Activated naive CD4-positive, alpha-beta T cell treated with anti-CD3 and anti-CD28 coated beads, Interleukin-2, amount 10 ng/mL, durations not matched to agents 7 days and 5 days (primary cell): Measurements from ENCODE around the gene NUP153.

ENCODE experiments used
- CTCF ChIA-PET: fragments of 350-600 bp; sonication (Branson Sonifier 250); formaldehyde crosslinking; loops from one replicate; lab custom pipeline; 2021; ENCODE audit warnings: antibody characterized with exemption; lab: Charles Lee
- DNase-seq: peaks from one replicate; pipeline ENCODE4 v3.0.0-alpha.2; 2020
- H3K27ac Mint-ChIP-seq: one replicate; pipeline ENCODE4 v1.8.0; 2021; ENCODE audit warnings: mild to moderate bottlenecking, moderate library complexity, mixed read lengths
- H3K27me3 Mint-ChIP-seq: one replicate; pipeline ENCODE4 v1.8.0; 2021; ENCODE audit warnings: mild to moderate bottlenecking, mixed read lengths
- H3K36me3 Mint-ChIP-seq: one replicate; pipeline ENCODE4 v1.8.0; 2021; ENCODE audit warnings: mixed read lengths
- H3K4me1 Mint-ChIP-seq: one replicate; pipeline ENCODE4 v1.8.0; 2021; ENCODE audit warnings: mixed read lengths
- H3K4me3 Mint-ChIP-seq: one replicate; pipeline ENCODE4 v1.8.0; 2021; ENCODE audit warnings: mild to moderate bottlenecking, moderate library complexity, mixed read lengths
- H3K9me3 Mint-ChIP-seq: one replicate; pipeline ENCODE4 v1.8.0; 2021; ENCODE audit warnings: mixed read lengths

Gene NUP153

DNA sequence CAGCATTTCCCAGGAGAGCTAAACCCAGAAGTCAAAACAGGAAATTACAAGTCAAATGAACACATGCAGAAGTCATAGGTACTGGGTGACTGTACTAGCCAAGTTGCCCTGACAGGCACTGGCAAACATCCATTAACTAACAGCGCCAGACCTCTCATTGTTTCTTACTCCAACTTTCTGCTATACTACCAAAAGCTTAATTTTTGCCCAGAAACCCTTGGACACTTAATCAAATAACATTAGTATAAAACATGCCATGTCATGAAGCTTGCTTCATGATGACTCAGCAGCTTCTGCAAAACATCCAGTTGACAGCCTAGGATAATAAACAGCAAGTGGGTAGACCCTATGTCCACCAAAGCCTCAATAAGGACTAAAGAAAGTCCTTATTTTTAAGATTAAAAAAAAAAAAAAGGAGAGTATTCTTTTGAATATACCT is 3.5 kb downstream of the NUP153 start:
- peak; percentile 25 for DNase-seq
- Mint-ChIP-seq H3K27ac (peak overlapping the region; percentile 94), H3K36me3 (peaks cover 11% of the 10 kb centered on the region), H3K4me1 (peaks cover 51% of the 10 kb centered on the region), H3K27me3 (no peaks in the 10 kb centered on the region), H3K4me3 (peak overlapping the region; percentile 75), H3K9me3 (no peaks in the 10 kb centered on the region)
- CTCF ChIA-PET = interaction anchor here (1.2 to 2.6 kb wide), 6 partner anchors 9 to 119 kb away, joined by 3 to 17 read pairs (median 6); no protein-coding TSS in a partner anchor

DNA sequence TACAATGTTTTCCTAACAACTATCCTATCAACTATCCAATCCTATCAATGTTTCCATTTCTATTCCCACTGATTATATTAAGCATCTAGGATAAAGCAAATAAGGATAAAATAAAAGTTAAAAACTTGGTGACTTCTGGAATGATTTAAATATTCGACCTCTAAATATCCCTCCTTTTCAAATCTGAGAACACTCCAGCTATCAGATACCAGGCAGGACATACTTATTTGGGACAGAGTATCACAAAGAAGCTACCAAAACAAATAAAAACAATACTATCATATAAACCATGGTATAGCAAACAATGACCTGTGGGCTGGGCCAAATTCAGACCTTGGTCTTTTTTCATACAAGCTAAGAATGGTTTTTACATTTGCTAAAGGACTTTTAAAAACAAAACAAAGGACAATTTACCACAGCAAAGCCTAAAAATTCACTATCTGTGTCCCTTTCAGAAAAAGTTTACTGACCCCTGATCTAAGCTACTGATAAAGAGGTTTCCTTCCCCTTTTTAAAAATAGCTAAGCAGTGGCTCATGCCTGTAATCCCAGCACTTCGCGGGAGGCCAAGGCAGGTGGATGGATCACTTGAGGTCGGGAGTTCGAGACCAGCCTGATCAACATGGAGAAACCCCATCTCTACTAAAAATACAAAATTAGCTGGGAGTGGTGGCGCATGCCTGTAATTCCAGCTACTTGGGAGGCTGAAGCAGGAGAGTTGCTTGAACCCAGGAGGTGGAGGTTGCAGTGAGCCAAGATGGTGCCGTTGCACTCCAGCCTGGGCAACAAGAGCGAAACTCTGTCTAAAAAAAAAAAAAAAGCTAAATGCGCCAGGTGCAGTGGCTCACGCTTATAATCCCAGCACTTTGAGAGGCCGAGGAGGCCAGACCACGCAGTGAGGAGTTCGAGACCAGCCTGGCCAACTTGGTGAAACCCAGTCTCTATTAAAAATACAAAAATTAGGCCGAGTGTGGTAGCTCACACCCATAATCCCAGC is 6.0 kb downstream of the NUP153 start:
- no peaks in the 10 kb centered on the region for H3K27me3 Mint-ChIP-seq
- no peak for DNase-seq
- H3K27ac Mint-ChIP-seq = peak overlapping the region; percentile 37
- H3K4me3 Mint-ChIP-seq = no peak overlapping the region
- H3K9me3 Mint-ChIP-seq = no peaks in the 10 kb centered on the region
- peaks cover 15% of the 10 kb centered on the region for H3K36me3 Mint-ChIP-seq
- peaks cover 52% of the 10 kb centered on the region for H3K4me1 Mint-ChIP-seq
- CTCF ChIA-PET = interaction anchor here (0.6 to 3.0 kb wide), 5 partner anchors 9 to 195 kb away, joined by 3 to 20 read pairs (median 11); no protein-coding TSS in a partner anchor

DNA sequence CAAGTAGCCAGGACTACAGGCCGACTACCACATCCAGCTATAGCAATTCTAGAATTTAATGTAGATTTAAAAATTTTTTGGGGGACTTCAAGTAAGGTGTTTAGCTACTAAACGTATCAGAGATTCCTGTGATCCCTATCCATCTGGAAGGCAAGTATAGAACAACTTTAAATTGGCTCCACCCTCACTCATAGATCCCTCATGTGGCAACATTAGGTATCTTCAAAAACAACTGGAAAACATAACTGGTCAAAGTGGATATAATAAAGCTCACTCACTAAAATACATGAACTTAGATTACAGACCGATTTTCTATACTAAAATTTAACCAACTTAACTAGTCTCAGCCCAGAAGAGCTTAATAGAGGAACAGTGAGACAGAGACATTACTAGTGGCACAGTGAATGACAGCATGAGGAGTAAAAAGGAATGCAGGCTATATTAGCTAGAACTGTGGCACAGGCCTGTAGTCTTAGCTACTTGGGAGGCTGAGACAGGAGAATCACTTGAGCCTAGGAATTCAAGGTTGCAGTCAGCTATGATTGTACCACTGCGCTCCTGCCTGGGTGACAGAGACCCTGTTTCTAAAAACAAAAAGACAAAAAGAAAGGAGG is 14.7 kb downstream of the NUP153 start:
- Mint-ChIP-seq H3K4me1 (peaks cover 37% of the 10 kb centered on the region), H3K9me3 (no peaks in the 10 kb centered on the region), H3K27ac (peak overlapping the region; percentile 26), H3K4me3 (no peak overlapping the region), H3K36me3 (peaks cover 23% of the 10 kb centered on the region), H3K27me3 (no peaks in the 10 kb centered on the region)
- DNase-seq = no peak
- CTCF ChIA-PET = interaction anchor here (0.6 to 2.4 kb wide), 2 partner anchors 10 to 13 kb away, joined by 3 to 11 read pairs; no protein-coding TSS in a partner anchor

DNA sequence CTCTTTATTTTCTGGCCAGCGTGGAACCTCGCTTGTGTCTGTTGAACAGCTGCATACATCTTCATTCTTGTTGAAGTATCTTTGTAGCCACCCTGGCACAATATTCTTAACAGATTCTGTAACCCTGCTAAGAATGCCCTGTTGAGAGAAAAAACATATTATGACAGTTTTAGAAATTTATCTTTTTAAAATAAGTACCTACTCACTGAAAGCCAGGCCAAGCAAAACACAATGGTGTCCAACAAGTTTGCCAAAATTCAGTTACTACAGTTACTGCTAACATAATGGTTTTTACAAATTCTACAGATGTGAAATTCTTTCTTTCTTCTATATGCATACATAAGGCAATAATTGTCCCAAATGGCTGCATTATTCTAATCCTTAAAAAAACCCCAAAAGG is 18.2 kb downstream of the NUP153 start:
- CTCF ChIA-PET = interaction anchor here (0.7 to 1.3 kb wide), 2 partner anchors 12 to 15 kb away, joined by 3 read pairs; no protein-coding TSS in a partner anchor
- no peak overlapping the region for H3K4me3 Mint-ChIP-seq
- no peak for DNase-seq
- H3K4me1 Mint-ChIP-seq = peaks cover 29% of the 10 kb centered on the region
- peak overlapping the region; percentile 4 for H3K27ac Mint-ChIP-seq
- H3K36me3 Mint-ChIP-seq = peaks cover 36% of the 10 kb centered on the region
- no peaks in the 10 kb centered on the region for H3K9me3 Mint-ChIP-seq
- H3K27me3 Mint-ChIP-seq = no peaks in the 10 kb centered on the region

DNA sequence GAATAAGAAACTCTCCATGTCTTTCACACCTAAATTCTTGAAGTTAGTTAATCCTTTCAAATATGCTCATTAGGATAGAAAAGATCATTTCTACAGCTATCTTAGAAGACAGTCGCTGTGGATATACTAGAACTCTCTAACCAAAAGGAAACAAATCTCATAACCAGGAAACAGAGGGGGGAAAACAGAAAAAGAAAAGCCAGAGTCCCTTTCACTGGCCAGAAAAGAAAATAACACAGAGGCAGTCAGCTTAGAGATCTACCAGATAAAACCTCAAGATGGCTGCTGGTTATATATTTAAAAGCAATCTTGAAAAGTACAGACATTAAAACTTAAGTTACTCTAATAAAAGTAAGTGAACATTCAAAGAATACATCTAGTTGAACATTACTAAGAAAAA is 19.6 kb downstream of the NUP153 start:
- H3K36me3 Mint-ChIP-seq = peaks cover 45% of the 10 kb centered on the region
- CTCF ChIA-PET = interaction anchor here (1.1 kb wide), 1 partner anchor 131 kb away, joined by 3 read pairs; no protein-coding TSS in a partner anchor
- H3K4me1 Mint-ChIP-seq = peaks cover 25% of the 10 kb centered on the region
- no peak for DNase-seq
- peak overlapping the region; percentile 0 for H3K27ac Mint-ChIP-seq
- H3K9me3 Mint-ChIP-seq = no peaks in the 10 kb centered on the region
- H3K4me3 Mint-ChIP-seq = no peak overlapping the region
- H3K27me3 Mint-ChIP-seq = no peaks in the 10 kb centered on the region

DNA sequence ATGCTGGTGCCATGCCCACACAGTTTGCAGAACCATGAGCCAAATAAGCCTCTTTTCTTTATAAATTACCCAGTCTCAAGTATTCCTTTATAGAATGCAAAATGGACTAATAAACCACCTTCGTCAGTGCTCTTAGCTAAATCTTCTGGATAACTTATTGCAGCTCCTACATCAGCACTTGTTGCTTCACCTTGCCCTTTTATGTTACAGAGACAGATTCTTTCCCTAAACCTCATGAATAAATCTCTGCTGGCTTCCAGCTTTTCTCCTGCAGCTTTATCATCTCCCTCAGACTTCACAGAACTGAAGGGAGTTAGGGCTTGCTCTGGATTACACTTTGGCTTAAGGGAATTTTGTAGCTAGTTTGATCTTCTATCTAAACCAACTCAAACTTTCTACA is 22.6 kb downstream of the NUP153 start:
- no peaks in the 10 kb centered on the region for H3K9me3 Mint-ChIP-seq
- H3K27me3 Mint-ChIP-seq = no peaks in the 10 kb centered on the region
- peaks cover 53% of the 10 kb centered on the region for H3K36me3 Mint-ChIP-seq
- no peak overlapping the region for H3K4me3 Mint-ChIP-seq
- DNase-seq = no peak
- CTCF ChIA-PET = no interaction called here
- peaks cover 30% of the 10 kb centered on the region for H3K4me1 Mint-ChIP-seq
- no peak overlapping the region for H3K27ac Mint-ChIP-seq

DNA sequence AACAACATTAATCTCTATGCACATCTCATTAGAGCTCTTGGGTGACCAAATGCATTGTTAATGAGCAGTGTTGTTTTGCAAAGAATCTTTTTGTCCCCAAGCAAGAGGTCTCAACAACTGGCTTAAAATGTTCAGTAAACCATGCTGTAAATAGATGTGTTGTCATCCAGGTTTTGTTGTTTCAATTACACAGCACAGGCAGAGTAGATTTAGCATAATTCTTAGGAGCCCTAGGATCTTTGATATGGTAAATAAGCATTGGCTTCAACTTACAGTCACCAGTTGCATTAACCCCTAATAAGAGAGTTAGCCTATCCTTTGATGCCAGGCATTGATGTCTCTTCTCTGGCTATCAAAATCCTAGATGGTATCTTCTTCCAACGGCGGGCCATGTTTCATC is 23.3 kb downstream of the NUP153 start:
- Mint-ChIP-seq H3K27ac (no peak overlapping the region), H3K4me1 (peaks cover 32% of the 10 kb centered on the region), H3K9me3 (no peaks in the 10 kb centered on the region), H3K36me3 (peaks cover 56% of the 10 kb centered on the region), H3K27me3 (no peaks in the 10 kb centered on the region), H3K4me3 (no peak overlapping the region)
- CTCF ChIA-PET = no interaction called here
- no peak for DNase-seq

DNA sequence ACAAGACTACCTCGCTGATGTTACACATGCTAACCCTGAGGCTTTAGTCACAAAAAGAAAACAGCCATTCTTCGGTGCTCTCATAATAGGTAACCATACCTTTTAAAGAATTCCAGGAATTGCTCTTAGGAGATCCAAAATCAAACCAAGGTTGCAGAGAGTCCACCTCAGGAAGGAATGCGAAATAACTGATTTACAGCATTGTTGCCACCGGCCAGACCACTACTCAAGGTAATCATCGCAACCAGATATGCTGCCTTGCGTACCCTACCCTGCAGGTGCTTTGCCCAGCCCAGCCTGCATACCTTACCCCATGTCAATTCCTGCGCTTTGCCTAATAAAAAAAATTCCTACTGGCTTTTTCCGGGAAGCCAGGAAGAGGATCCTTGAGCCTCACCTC is 27.0 kb downstream of the NUP153 start:
- no peak for DNase-seq
- peaks cover 46% of the 10 kb centered on the region for H3K36me3 Mint-ChIP-seq
- no peak overlapping the region for H3K4me3 Mint-ChIP-seq
- H3K4me1 Mint-ChIP-seq = peaks cover 30% of the 10 kb centered on the region
- H3K9me3 Mint-ChIP-seq = no peaks in the 10 kb centered on the region
- H3K27me3 Mint-ChIP-seq = no peaks in the 10 kb centered on the region
- CTCF ChIA-PET = no interaction called here
- peak overlapping the region; percentile 33 for H3K27ac Mint-ChIP-seq

DNA sequence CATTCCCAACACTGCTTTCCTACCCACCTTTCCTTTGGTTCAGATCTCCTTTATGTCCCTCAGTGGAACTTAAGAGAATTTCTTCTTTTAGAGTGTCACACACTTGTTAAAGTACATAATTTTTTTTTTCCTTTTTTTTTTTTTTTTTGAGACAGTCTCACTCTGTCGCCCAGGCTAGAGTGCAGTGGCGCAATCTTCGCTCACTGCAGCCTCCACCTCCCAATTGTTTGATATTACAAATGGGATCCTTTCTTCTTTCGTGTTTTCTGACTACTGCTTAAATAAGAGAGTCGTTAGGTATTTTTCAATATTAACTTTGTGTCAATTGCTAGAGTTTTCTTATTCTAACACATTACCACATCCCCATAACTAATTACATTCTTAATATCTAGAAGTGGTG is 29.1 kb downstream of the NUP153 start:
- CTCF ChIA-PET = no interaction called here
- Mint-ChIP-seq H3K27ac (no peak overlapping the region), H3K36me3 (peaks cover 40% of the 10 kb centered on the region), H3K4me1 (peaks cover 30% of the 10 kb centered on the region), H3K9me3 (no peaks in the 10 kb centered on the region), H3K27me3 (no peaks in the 10 kb centered on the region), H3K4me3 (no peak overlapping the region)
- DNase-seq = no peak

DNA sequence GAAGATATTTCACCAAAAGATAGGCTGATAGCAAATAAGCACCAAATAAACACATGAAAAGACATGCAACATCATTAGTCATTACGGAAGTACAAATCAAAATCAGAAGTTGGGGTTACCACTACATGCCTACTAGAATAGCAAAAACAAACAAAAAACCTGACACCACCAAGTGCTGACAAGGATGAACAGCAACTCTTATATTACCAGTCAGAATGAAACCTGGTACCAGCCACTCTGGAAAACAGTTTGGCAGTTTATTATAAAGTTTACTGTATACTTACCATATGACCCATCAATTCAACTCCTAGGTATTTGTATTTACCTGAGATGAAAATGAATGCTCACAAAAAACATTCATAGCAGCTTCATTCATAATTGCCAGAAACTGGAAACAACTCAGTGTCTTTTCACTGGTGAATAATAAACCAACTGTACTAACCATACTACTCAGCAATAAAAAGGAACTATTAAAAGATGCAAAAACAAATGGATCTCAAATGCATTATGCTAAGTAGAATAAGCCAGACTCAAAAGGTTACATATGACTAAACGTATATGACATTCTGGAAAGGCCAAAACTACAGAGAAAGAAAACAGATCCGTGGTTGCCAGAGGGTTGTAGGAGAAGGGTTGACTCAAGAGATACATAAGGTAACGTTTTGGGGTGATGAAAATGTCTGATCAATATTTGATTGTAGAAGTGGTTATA is 33.0 kb downstream of the NUP153 start:
- CTCF ChIA-PET = no interaction called here
- no peak for DNase-seq
- Mint-ChIP-seq H3K4me3 (no peak overlapping the region), H3K27ac (peak overlapping the region; percentile 55), H3K27me3 (no peaks in the 10 kb centered on the region), H3K4me1 (peaks cover 17% of the 10 kb centered on the region), H3K36me3 (peaks cover 47% of the 10 kb centered on the region), H3K9me3 (no peaks in the 10 kb centered on the region)

DNA sequence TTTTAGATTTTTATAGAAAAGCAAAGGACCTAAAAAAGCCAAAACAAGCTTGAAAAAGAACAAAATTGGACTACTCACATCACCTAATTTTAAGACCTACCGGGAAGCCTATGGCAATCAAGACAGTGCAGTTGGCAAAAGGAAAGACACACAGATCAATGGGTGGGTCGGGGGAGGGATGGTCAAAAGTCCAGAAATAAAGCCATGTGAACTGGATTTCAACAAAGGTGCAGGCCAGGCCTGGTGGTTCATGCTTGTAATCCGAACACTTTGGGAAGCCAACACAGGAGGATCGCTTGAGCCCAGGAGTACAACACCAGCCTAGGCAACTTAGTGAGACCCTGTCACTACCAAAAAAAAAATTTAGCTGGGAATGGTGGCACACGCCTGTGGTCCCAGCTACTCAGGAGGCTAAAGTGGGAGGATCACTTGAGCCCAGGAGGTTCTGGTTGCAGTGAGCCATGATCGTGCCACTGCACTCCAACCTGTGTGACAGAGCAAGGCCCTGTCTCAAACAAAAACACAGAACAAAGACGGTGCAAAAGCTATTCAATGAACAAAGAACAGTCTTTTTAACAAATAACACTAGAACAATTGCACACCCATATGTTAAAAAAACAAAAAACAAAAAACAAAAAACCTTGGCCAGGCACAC is 34.5 kb downstream of the NUP153 start:
- CTCF ChIA-PET = no interaction called here
- Mint-ChIP-seq H3K9me3 (no peaks in the 10 kb centered on the region), H3K27ac (no peak overlapping the region), H3K36me3 (peaks cover 50% of the 10 kb centered on the region), H3K4me3 (no peak overlapping the region), H3K27me3 (no peaks in the 10 kb centered on the region), H3K4me1 (peaks cover 7% of the 10 kb centered on the region)
- no peak for DNase-seq

DNA sequence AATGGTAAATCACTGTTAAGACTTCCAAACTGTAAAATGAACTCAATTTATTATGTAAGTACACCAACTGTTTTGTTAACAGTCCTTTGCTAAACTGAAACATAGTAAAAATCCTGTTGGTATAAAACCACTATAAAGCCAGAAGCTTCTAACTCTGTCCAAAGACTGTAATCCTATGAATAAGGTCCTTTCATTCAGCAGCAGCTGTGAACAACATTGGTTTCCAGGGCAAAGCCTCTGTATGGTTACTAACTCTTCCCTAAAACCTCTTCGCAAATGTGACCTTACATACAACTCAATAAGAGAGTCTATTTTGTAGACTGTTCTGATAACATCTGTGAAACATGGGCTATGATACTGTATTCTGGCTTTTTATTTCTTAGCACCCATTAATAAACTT is 40.1 kb downstream of the NUP153 start:
- no peaks in the 10 kb centered on the region for H3K27me3 Mint-ChIP-seq
- H3K36me3 Mint-ChIP-seq = peaks cover 58% of the 10 kb centered on the region
- peaks cover 31% of the 10 kb centered on the region for H3K4me1 Mint-ChIP-seq
- CTCF ChIA-PET = no interaction called here
- no peak for DNase-seq
- no peak overlapping the region for H3K27ac Mint-ChIP-seq
- H3K4me3 Mint-ChIP-seq = no peak overlapping the region
- H3K9me3 Mint-ChIP-seq = no peaks in the 10 kb centered on the region

DNA sequence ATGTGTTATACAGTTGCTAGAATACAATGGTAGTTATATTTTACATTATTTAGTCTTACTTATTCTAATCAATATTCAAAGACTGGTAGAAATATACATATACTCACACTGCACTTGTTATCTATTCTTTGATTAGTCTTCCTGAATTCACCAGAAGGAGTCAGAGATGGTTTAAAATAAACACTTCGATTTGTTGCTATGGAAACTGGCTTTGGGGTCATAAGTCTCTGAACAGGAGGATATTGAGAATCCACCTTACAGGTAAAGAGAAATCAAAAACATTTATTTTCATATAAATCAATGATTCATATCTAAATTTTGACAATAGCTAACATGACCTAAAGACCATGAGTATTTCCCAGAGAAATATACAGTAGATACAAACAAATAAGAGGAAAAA is 41.6 kb downstream of the NUP153 start:
- Mint-ChIP-seq H3K4me1 (peaks cover 30% of the 10 kb centered on the region), H3K4me3 (no peak overlapping the region), H3K36me3 (peaks cover 60% of the 10 kb centered on the region), H3K27me3 (no peaks in the 10 kb centered on the region), H3K9me3 (no peaks in the 10 kb centered on the region), H3K27ac (peak overlapping the region; percentile 60)
- CTCF ChIA-PET = interaction anchor here (1.1 kb wide), 1 partner anchor 36 kb away, joined by 3 read pairs; no protein-coding TSS in a partner anchor
- DNase-seq = no peak
